Panc1 (cell line): Measurements from ENCODE around the gene C3orf49. TPM values are rescaled to one million over a fixed set of nuclear protein-coding genes. Genes with fewer than 3 reads are reported as not detected.

Source experiments
- total RNA-seq: library from RNA; stranded (reverse); gene quantifications from one replicate; pipeline ENCODE4 v1.2.1, GENCODE V29; 2021; ENCODE audit not compliant: unreplicated experiment

Gene C3orf49
- total RNA-seq, 1 experiment from 2014 or later, result not detected

Other genes starting within 250 kb of the C3orf49 start
- not detected for gene SNTN, start 166.6 kb upstream of the C3orf49 start, total RNA-seq
- 64.3 TPM for gene THOC7, start 44.5 kb downstream of the C3orf49 start, total RNA-seq
- 17.3 TPM for gene ATXN7, start 44.6 kb downstream of the C3orf49 start, total RNA-seq
- gene SCAANT1, start 93.1 kb downstream of the C3orf49 start, total RNA-seq, result not detected
- gene PSMD6, start 204.2 kb downstream of the C3orf49 start, total RNA-seq, result 55.6 TPM